Stomach (tissue), 9 donors: ENCODE results near the gene MRPL55. TPM values are rescaled to one million over a fixed set of nuclear protein-coding genes. Genes with fewer than 3 reads are reported as not detected.

Source experiments
- DNase-seq, 2 donors: peaks; one replicate each; pipeline versions ENCODE4 v3.0.0 to v3.0.0-alpha.2; 2013 to 2019
- H3K27ac ChIP-seq, 5 donors: fragments of 200-600 bp in 4 of 5; sonication (generic) in 4 of 5; one replicate each; pipeline ENCODE4 v1.5.1; 2013 to 2019; ENCODE audit warnings: mild to moderate bottlenecking in 1 of 5, moderate library complexity in 1 of 5
- H3K27me3 ChIP-seq, 3 donors: fragments of 200-600 bp; sonication (generic); one replicate each; pipeline ENCODE4 v1.5.1; 2017 to 2019; ENCODE audit warnings: mixed run types in 1 of 3
- H3K36me3 ChIP-seq, 4 donors: fragments of 200-600 bp; sonication (generic); 1 replicate in 3 of 4; 2 replicates in 1 of 4; pipeline ENCODE4 v1.5.1; 2016 to 2019
- H3K4me1 ChIP-seq, 4 donors: fragments of 200-600 bp; sonication (generic); one replicate each; pipeline ENCODE4 v1.5.1; 2016 to 2019
- H3K4me3 ChIP-seq, 4 donors: fragments of 200-600 bp; sonication (generic) in 3 of 4; one replicate each; pipeline ENCODE4 v1.5.1; 2016 to 2019; ENCODE audit warnings: mild to moderate bottlenecking in 1 of 4
- H3K9me3 ChIP-seq, 4 donors: fragments of 200-600 bp; sonication (generic); one replicate each; pipeline ENCODE4 v1.5.1; 2016 to 2019
- EP300 ChIP-seq: sonication (generic); formaldehyde crosslinking; IDR thresholded peaks from one replicate; pipeline ENCODE4 v1.6.1; 2017; ENCODE audit warnings: antibody characterized with exemption
- POLR2A ChIP-seq, 4 donors: fragments of 450-650 bp; IDR thresholded peaks; one replicate each; pipeline ENCODE4 v1.6.1; 2016; ENCODE audit warnings: antibody characterized with exemption in 4 of 4, control low read depth in 2 of 4, mild to moderate bottlenecking in 1 of 4, moderate library complexity in 1 of 4
- POLR2AphosphoS5 ChIP-seq, 3 donors: sonication (generic); formaldehyde crosslinking; IDR thresholded peaks; one replicate each; pipeline ENCODE4 v1.6.1; 2016; ENCODE audit warnings: antibody characterized with exemption in 3 of 3
- WGBS, 5 donors: extraction: QIAGEN DNeasy Blood & Tissue Kit in 3 of 5; methylation state at CpG; one replicate each; pipeline versions ENCODE4 v1.1.5 to v1.1.7; 2013 to 2018; 5-methylcytosine and 5-hydroxymethylcytosine counted together
- intact Hi-C: fragments of 100-400 bp; cut with DNase I; formaldehyde crosslinking; loops from one replicate; pipeline ENCODE4 v1.15.1; 2023; ENCODE audit warnings: low total_unique reads
- polyA plus RNA-seq, 3 donors: library from polyadenylated mRNA; stranded (reverse); fragments of 200-250 nt; gene quantifications; one replicate each; pipeline ENCODE4 v1.2.3, GENCODE V29; 2013
- total RNA-seq, 5 donors: library from RNA; depleted of rRNA; stranded (reverse); fragments of >200 nt; gene quantifications; one replicate each; pipeline versions ENCODE4 v1.1.0 to v1.2.3, GENCODE V29; 2014 to 2016
- TF ChIP-seq, protein P1 (sequence below), 7 experiments: fragments of 450-650 bp in 4 of 7; fragments of 200-600 bp in 3 of 7; sonication (generic) in 3 of 7; IDR thresholded peaks; one replicate each; pipeline ENCODE4 v1.5.1; 2016 to 2019; ENCODE audit warnings: antibody characterized with exemption in 7 of 7, control low read depth in 2 of 7, mild to moderate bottlenecking in 1 of 7
- donor health status: healthy with polysubstance abuse.
- donor health status: Bipolar disorder and iron deficiency.
- donor health status: healthy.

Gene MRPL55
- total and polyA plus RNA-seq, 8 donors = 18.7 to 158 (median 100) TPM

DNA sequence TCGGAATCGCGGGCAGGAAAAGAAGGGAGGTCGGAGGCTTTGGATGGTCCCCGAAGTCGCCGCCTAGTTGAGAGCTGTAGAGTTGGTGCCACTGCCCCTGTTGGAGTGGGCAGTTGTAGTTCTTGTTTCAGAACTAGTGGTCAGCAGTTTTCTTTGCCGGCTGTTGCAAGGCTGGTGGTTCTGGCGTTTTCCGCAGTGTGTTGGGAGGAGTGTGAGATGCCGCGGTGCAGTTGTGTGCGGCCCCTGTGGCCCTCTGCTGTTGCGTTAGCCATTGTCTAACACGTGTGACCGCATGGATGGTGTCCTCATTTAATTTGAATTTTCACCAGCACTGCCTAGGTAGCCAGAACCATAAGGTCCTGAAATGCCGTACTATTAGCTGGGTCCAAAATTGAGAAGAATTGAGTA lies 25.2 kb downstream of the MRPL55 start:
- Histone ChIP-seq H3K9me3 (no peaks in the 10 kb centered on the region), H3K4me3 (peak overlapping the region; percentile 64 to 99 (median 95)), H3K4me1 (peaks cover 56 to 69% (median 66%) of the 10 kb centered on the region in 4 donors), H3K36me3 (peaks cover 0 to 8% (median 6%) of the 10 kb centered on the region in 4 donors), H3K27ac (peak overlapping the region; percentile 98 to 100 (median 100)), H3K27me3 (no peaks in the 10 kb centered on the region)
- intact Hi-C loops = no loop called here
- 1 to 4% (median 3%) methylated on average over 7 to 17 of the region's 17 CpGs for WGBS, 5 donors
- peak in 1 of 2 donors; percentile 53 for DNase-seq
- no peak for TF ChIP-seq EP300

DNA sequence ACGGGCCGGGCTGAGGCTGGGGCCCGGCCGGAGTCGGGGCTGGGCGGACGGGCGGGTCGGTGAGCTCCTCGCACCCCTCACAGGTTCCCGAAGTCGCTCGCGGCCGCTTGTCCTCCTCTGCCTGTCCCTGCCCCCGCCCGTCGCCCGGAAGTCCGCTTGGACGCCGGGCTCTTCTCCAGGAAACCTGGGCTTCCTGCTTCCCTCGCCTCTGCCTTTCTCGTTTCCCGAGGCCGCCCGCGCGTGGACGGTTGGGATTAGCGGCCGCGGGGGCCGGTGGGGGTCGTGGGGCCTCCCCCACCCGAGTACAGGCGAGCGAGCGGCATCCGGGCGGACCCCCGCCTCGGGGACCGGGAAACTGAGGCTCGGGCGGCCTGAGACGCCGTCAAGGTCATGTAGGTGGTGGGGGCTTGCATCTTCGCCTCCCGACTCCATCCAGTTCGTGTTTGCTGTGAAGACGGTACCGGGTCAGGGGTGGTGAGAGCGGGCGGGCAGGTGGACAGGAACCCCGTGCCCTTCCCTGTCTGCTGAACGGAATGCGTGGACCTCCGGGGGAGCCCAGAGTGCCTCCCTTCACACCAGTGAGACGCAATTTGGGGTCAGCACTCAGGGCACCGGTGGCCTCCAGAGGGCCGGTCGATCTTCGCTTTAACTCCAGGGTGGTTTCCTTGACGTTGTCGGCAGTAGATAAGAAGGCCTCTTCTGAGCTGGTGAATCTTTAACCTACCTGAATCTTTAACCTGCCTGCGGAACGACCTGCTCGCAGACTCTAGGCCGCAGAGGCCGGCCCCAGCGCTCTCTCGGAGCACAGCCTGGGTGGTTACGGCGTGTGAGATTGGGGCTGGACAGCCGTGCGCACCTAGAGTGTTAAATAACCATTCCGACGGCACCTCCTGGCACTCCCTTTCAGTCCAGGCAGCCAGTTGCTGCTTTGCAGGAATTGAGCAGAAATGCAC lies 25.9 kb downstream of the MRPL55 start:
- peak overlapping the region; percentile 98 to 100 (median 100) for H3K27ac ChIP-seq
- H3K4me1 ChIP-seq = peaks cover 49 to 62% (median 59%) of the 10 kb centered on the region in 4 donors
- TF ChIP-seq, protein P1, sequence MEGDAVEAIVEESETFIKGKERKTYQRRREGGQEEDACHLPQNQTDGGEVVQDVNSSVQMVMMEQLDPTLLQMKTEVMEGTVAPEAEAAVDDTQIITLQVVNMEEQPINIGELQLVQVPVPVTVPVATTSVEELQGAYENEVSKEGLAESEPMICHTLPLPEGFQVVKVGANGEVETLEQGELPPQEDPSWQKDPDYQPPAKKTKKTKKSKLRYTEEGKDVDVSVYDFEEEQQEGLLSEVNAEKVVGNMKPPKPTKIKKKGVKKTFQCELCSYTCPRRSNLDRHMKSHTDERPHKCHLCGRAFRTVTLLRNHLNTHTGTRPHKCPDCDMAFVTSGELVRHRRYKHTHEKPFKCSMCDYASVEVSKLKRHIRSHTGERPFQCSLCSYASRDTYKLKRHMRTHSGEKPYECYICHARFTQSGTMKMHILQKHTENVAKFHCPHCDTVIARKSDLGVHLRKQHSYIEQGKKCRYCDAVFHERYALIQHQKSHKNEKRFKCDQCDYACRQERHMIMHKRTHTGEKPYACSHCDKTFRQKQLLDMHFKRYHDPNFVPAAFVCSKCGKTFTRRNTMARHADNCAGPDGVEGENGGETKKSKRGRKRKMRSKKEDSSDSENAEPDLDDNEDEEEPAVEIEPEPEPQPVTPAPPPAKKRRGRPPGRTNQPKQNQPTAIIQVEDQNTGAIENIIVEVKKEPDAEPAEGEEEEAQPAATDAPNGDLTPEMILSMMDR (IDR thresholded peaks at IDR 0.05) = no peak
- TF ChIP-seq POLR2AphosphoS5 (IDR thresholded peaks at IDR 0.05) (no peak), POLR2A (IDR thresholded peaks at IDR 0.05) (no peak), EP300 (no peak)
- peak overlapping the region; percentile 64 to 99 (median 95) for H3K4me3 ChIP-seq
- DNase-seq = peak; percentile 63 to 82
- WGBS, 5 donors = 0 to 1% (median 0%) methylated on average over 34 to 79 of the region's 79 CpGs
- peaks cover 0 to 2% (median 0%) of the 10 kb centered on the region in 4 donors for H3K36me3 ChIP-seq
- no peaks in the 10 kb centered on the region for H3K9me3 ChIP-seq
- intact Hi-C loops = no loop called here
- H3K27me3 ChIP-seq = no peaks in the 10 kb centered on the region

DNA sequence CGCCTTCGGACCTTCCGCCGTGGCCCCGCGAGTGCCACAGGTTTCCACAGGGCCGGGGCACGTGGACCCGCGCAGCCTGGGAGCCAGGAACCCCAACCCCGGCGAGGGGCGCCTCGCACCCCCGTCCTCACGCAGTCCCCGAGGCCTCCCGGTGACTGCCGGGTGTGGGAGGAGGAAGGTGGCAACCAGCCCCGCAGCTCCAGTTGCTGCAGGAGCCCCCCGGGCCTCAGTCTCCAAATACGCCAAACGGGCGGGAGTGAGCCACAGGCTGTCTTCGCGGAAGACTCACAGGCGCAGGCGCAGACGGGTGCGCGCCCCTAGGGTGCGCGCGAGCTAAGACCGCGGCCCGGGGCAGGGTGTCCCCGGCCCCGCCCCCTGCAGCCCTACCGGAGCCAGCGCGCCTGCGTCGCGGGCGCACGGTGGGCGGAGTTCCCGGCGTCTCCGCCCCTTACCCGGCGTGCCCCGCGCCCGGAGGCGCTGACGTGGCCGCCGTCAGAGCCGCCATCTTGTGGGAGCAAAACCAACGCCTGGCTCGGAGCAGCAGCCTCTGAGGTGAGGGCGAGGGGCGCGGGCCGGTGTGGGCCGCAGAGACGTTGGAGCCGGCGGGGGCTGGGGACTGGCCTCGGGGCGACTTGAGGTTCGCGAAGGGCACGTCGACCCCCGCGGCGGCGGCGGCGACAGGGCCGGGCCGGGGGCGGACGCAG lies 26.7 kb downstream of the MRPL55 start, which contains the start of gene ARF1:
Gene ARF1, plus strand, starts transcription at position 495 of the 704 bp plus-strand sequence. CDS start 14,407 bp downstream, outside the sequence.
- Histone ChIP-seq H3K27me3 (no peaks in the 10 kb centered on the region), H3K27ac (peak within 1 kb of the TSS; percentile 98 to 100 (median 100)), H3K36me3 (no peaks in the 10 kb centered on the region), H3K9me3 (no peaks in the 10 kb centered on the region), H3K4me3 (peak within 1 kb of the TSS; percentile 64 to 99 (median 95)), H3K4me1 (peaks cover 41 to 54% (median 50%) of the 10 kb centered on the region in 4 donors)
- WGBS, 5 donors = 0 to 1% (median 0%) methylated on average over 6 to 87 of the region's 87 CpGs
- intact Hi-C loops = no loop called here
- TF ChIP-seq EP300 (no peak), POLR2AphosphoS5 (IDR thresholded peaks at IDR 0.05) (peak; percentile 94 to 96 (median 95))
- peak; percentile 93 to 98 for DNase-seq

DNA sequence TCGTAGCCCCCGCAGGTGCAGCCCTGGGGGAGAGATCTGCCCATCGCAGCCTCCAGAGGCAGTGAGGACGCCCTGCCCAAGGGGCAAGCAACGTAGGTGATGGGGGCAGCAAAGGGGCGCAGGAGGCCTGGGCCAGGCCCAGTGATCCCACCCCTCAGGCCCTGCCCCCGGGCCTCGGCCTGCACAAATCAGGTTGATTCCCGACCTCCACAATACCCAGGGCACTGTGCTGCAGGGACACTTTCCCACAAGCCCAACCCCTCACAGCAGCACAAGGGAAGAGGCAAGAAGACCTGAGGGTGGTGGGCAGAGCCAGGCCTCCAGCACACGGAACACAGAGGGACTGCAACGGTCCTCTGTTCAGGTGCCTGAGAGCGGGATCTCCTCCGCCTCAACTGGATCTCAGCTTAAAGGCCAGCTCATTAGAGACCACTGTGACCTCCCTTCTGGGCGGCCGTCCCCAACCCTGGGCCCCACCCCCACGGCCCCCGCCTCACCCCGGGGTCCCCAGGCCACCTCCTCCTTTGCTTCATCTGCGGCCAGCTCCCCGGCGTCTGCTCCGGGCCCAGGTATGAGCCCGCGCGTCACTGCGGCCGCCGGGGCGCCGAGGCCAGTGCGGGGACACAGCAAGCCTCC lies 27.4 kb downstream of the MRPL55 start:
- Histone ChIP-seq H3K9me3 (no peaks in the 10 kb centered on the region), H3K4me3 (peak overlapping the region; percentile 64 to 99 (median 95)), H3K27me3 (no peaks in the 10 kb centered on the region), H3K27ac (peak overlapping the region; percentile 82 to 100 (median 99)), H3K36me3 (no peaks in the 10 kb centered on the region), H3K4me1 (peaks cover 34 to 47% (median 44%) of the 10 kb centered on the region in 4 donors)
- WGBS, 5 donors = 10 to 31% (median 14%) methylated on average over 9 to 31 of the region's 31 CpGs
- peak in 1 of 2 donors; percentile 56 for DNase-seq
- no peak for TF ChIP-seq POLR2A (IDR thresholded peaks at IDR 0.05)
- TF ChIP-seq, protein P1 (IDR thresholded peaks at IDR 0.05) = no peak
- TF ChIP-seq POLR2AphosphoS5 (IDR thresholded peaks at IDR 0.05) = no peak
- TF ChIP-seq EP300 = no peak
- intact Hi-C loops = no loop called here

DNA sequence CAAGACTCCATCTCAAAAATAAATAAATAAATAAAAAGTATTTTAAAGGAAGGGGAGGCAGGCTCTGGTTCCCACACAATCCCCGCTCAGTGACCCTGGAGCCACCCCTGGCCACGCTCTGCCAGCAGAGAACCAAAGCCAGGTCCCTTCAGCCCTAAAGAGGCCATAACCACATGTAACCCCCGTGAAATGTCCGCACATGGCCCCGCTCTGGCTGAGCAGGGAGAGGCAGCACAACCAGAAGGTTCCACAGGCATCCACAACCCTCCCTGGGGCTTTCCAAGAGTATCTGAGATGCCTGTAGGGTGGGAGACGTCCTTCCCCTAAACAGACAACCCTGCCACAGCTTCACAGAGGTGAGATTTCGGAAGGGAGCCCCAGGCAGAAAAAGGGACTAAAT lies 28.0 kb downstream of the MRPL55 start:
- TF ChIP-seq, protein P1 (IDR thresholded peaks at IDR 0.05) = no peak
- no peak for TF ChIP-seq POLR2A (IDR thresholded peaks at IDR 0.05)
- TF ChIP-seq EP300 = no peak
- no peak for TF ChIP-seq POLR2AphosphoS5 (IDR thresholded peaks at IDR 0.05)
- Histone ChIP-seq H3K4me3 (peak overlapping the region; percentile 64 to 99 (median 95)), H3K36me3 (no peaks in the 10 kb centered on the region), H3K27me3 (no peaks in the 10 kb centered on the region), H3K9me3 (no peaks in the 10 kb centered on the region), H3K27ac (peak overlapping the region in 1 of 5 donors; percentile 100), H3K4me1 (peaks cover 28 to 42% (median 38%) of the 10 kb centered on the region in 4 donors)
- intact Hi-C loops = no loop called here
- WGBS, 5 donors = 75 to 90% (median 83%) methylated on average over 7 of the region's 7 CpGs
- no peak for DNase-seq
